SK-N-SH treated with all-trans-retinoic acid at 6 μM for 48 hours (cell line): ENCODE results near the gene ASAH2.

Source experiments
- ATAC-seq: fragments of 200-7000 bp; cut with Tn5 transposase; 3 replicates; pipeline ENCODE4 v1.9.1; 2020; ENCODE audit warnings: mild to moderate bottlenecking, moderate library complexity
- ARNTL ChIP-seq: fragments of 450-650 bp; formaldehyde crosslinking; IDR thresholded peaks from 2 replicates; pipeline ENCODE4 v1.5.0; 2020; ENCODE audit warnings: low read depth, mild to moderate bottlenecking, moderate library complexity, borderline replicate concordance
- CREB5 ChIP-seq: fragments of 250-450 bp; sonication (Bioruptor Pico); IDR thresholded peaks from 2 replicates; pipeline ENCODE4 v1.5.1; 2020; ENCODE audit warnings: low read depth, mild to moderate bottlenecking, moderate library complexity
- CSDC2 ChIP-seq: fragments of 250-450 bp; sonication (Bioruptor Pico); IDR thresholded peaks from 2 replicates; pipeline ENCODE4 v1.5.0; 2020; ENCODE audit warnings: mild to moderate bottlenecking, moderate library complexity
- ESRRG ChIP-seq: fragments of 250-450 bp; sonication (Bioruptor Pico); IDR thresholded peaks from 2 replicates; pipeline ENCODE4 v1.6.1; 2021; ENCODE audit warnings: mild to moderate bottlenecking
- GLIS3 ChIP-seq: fragments of 250-450 bp; sonication (Bioruptor Pico); IDR thresholded peaks from 2 replicates; pipeline ENCODE4 v1.5.0; 2020; ENCODE audit warnings: mild to moderate bottlenecking, moderate library complexity
- ISL1 ChIP-seq: fragments of 250-450 bp; sonication (Bioruptor Pico); IDR thresholded peaks from 2 replicates; pipeline ENCODE4 v2.1.2; 2022; ENCODE audit warnings: mild to moderate bottlenecking, moderate library complexity
- OSR1 ChIP-seq: fragments of 250-450 bp; sonication (Bioruptor Pico); IDR thresholded peaks from 2 replicates; pipeline ENCODE4 v1.8.0; 2022; ENCODE audit warnings: moderate library complexity, mild to moderate bottlenecking, inconsistent platforms
- PATZ1 ChIP-seq: fragments of 250-450 bp; sonication (Bioruptor Pico); IDR thresholded peaks from 2 replicates; pipeline ENCODE4 v1.8.0; 2020; ENCODE audit warnings: mild to moderate bottlenecking, moderate library complexity, borderline replicate concordance
- RARB ChIP-seq: fragments of 250-450 bp; sonication (Bioruptor Pico); IDR thresholded peaks from 2 replicates; pipeline ENCODE4 v1.8.0; 2021; ENCODE audit warnings: mild to moderate bottlenecking, moderate library complexity
- SNAI2 ChIP-seq: fragments of 250-450 bp; sonication (Bioruptor Pico); IDR thresholded peaks from 2 replicates; pipeline ENCODE4 v1.5.0; 2020; ENCODE audit warnings: mild to moderate bottlenecking, moderate library complexity
- TCF4 ChIP-seq: fragments of 250-450 bp; sonication (Bioruptor Pico); IDR thresholded peaks from 2 replicates; pipeline ENCODE4 v1.8.0; 2021; ENCODE audit warnings: mild to moderate bottlenecking, moderate library complexity, borderline replicate concordance
- TOX ChIP-seq: fragments of 250-450 bp; sonication (Bioruptor Pico); IDR thresholded peaks from 2 replicates; pipeline ENCODE4 v1.8.0; 2021; ENCODE audit warnings: mild to moderate bottlenecking, moderate library complexity, borderline replicate concordance
- ZC3H10 ChIP-seq: fragments of 250-450 bp; sonication (Bioruptor Pico); IDR thresholded peaks from 2 replicates; pipeline ENCODE4 v1.5.1; 2021; ENCODE audit warnings: mild to moderate bottlenecking, moderate library complexity
- ZFP3 ChIP-seq: fragments of 250-450 bp; sonication (Bioruptor Pico); IDR thresholded peaks from 2 replicates; pipeline ENCODE4 v1.5.0; 2020; ENCODE audit warnings: mild to moderate bottlenecking, moderate library complexity
- ZFP30 ChIP-seq: fragments of 450-650 bp; formaldehyde crosslinking; IDR thresholded peaks from 2 replicates; pipeline ENCODE4 v1.5.0; 2022; ENCODE audit warnings: mild to moderate bottlenecking, moderate library complexity
- ZNF565 ChIP-seq: fragments of 450-650 bp; formaldehyde crosslinking; conservative IDR thresholded peaks from 2 replicates; pipeline ENCODE4 v1.5.0; 2020; ENCODE audit warnings: low read depth, mild to moderate bottlenecking, moderate library complexity
- ZNF70 ChIP-seq: fragments of 450-650 bp; formaldehyde crosslinking; IDR thresholded peaks from 2 replicates; pipeline ENCODE4 v1.5.0; 2020; ENCODE audit warnings: mild to moderate bottlenecking, moderate library complexity
- ZNF8 ChIP-seq: fragments of 450-650 bp; formaldehyde crosslinking; IDR thresholded peaks from 2 replicates; pipeline ENCODE4 v1.5.0; 2020; ENCODE audit warnings: mild to moderate bottlenecking, moderate library complexity
- TF ChIP-seq, protein P1 (sequence below): fragments of 250-450 bp; sonication (Bioruptor Pico); IDR thresholded peaks from 2 replicates; pipeline ENCODE4 v1.5.1; 2021; ENCODE audit warnings: mild to moderate bottlenecking, moderate library complexity
- TF ChIP-seq, protein P2 (sequence below): fragments of 250-450 bp; sonication (Bioruptor Pico); IDR thresholded peaks from 2 replicates; pipeline ENCODE4 v1.5.0; 2020; ENCODE audit warnings: mild to moderate bottlenecking, moderate library complexity

ASAH2 gene

DNA sequence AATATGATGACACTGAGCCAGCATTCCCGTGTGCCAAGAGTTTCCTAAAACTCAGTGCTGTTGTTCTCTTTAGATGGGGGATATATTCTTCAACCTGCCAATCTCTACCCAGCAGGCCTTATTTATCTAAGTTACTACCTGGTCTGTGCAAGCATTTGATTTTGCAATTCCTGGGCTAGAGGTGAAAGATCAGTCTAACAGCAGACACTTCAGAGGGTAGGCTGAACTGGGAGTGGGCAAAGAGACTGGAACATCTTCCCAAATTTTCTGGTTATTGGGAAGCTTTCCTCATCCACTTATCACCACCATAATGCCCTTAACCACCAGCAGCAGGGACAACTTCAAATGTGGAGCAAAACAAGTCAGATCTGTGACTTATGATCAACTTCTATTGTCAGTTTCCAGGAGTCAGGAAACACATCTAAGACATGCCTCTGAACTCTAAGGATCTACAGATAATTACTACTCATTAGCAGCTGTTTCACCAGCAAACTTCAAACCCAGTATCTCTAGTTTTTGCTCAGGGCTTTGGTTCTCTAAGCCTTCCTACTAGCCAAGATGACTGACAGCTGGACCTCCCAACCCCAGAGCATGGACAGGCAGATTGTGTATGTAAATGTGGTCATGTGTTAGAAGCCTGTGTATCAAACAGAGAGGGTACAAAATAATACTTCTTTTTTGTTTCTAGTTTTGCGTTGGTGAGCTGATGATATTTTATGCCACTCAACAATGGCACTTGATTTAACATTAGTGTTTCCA is 1.0 kb downstream of the ASAH2 start:
- no peak for ATAC-seq
- TF ChIP-seq ZNF565 (CRISPR knock-in tag) (no peak), TOX (no peak), RARB (CRISPR knock-in tag) (no peak), ZFP3 (CRISPR knock-in tag) (no peak), ISL1 (CRISPR knock-in tag) (no peak), TCF4 (CRISPR knock-in tag) (no peak), ZC3H10 (CRISPR knock-in tag) (no peak), ARNTL (CRISPR knock-in tag) (no peak), SNAI2 (CRISPR knock-in tag) (no peak), OSR1 (CRISPR knock-in tag) (no peak), ESRRG (no peak), ZNF70 (CRISPR knock-in tag) (no peak), ZNF8 (CRISPR knock-in tag) (no peak)

GRCh38 chr10:50248598-50248997 is 2.7 kb downstream of the ASAH2 start:
- TF ChIP-seq ZNF70 (CRISPR knock-in tag) (no peak), ZFP3 (CRISPR knock-in tag) (no peak), CSDC2 (CRISPR knock-in tag) (no peak), SNAI2 (CRISPR knock-in tag) (no peak), PATZ1 (CRISPR knock-in tag) (no peak), ZFP30 (CRISPR knock-in tag) (no peak), ESRRG (no peak), CREB5 (CRISPR knock-in tag) (no peak), ISL1 (CRISPR knock-in tag) (no peak), TCF4 (CRISPR knock-in tag) (no peak), OSR1 (CRISPR knock-in tag) (no peak), ARNTL (CRISPR knock-in tag) (no peak), TOX (no peak)
- TF ChIP-seq, protein P1, sequence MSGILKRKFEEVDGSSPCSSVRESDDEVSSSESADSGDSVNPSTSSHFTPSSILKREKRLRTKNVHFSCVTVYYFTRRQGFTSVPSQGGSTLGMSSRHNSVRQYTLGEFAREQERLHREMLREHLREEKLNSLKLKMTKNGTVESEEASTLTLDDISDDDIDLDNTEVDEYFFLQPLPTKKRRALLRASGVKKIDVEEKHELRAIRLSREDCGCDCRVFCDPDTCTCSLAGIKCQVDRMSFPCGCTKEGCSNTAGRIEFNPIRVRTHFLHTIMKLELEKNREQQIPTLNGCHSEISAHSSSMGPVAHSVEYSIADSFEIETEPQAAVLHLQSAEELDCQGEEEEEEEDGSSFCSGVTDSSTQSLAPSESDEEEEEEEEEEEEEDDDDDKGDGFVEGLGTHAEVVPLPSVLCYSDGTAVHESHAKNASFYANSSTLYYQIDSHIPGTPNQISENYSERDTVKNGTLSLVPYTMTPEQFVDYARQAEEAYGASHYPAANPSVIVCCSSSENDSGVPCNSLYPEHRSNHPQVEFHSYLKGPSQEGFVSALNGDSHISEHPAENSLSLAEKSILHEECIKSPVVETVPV (CRISPR knock-in tag): no peak
- TF ChIP-seq, protein P2, sequence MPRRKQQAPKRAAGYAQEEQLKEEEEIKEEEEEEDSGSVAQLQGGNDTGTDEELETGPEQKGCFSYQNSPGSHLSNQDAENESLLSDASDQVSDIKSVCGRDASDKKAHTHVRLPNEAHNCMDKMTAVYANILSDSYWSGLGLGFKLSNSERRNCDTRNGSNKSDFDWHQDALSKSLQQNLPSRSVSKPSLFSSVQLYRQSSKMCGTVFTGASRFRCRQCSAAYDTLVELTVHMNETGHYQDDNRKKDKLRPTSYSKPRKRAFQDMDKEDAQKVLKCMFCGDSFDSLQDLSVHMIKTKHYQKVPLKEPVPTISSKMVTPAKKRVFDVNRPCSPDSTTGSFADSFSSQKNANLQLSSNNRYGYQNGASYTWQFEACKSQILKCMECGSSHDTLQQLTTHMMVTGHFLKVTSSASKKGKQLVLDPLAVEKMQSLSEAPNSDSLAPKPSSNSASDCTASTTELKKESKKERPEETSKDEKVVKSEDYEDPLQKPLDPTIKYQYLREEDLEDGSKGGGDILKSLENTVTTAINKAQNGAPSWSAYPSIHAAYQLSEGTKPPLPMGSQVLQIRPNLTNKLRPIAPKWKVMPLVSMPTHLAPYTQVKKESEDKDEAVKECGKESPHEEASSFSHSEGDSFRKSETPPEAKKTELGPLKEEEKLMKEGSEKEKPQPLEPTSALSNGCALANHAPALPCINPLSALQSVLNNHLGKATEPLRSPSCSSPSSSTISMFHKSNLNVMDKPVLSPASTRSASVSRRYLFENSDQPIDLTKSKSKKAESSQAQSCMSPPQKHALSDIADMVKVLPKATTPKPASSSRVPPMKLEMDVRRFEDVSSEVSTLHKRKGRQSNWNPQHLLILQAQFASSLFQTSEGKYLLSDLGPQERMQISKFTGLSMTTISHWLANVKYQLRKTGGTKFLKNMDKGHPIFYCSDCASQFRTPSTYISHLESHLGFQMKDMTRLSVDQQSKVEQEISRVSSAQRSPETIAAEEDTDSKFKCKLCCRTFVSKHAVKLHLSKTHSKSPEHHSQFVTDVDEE: no peak
- no peak for ATAC-seq

GRCh38 chr10:50248062-50248461 is 3.3 kb downstream of the ASAH2 start:
- no peak for ATAC-seq
- TF ChIP-seq, protein P2: no peak
- TF ChIP-seq TOX: no peak
- TF ChIP-seq RARB (CRISPR knock-in tag): no peak
- TF ChIP-seq PATZ1 (CRISPR knock-in tag): no peak
- no peak for TF ChIP-seq ZFP3 (CRISPR knock-in tag)
- TF ChIP-seq GLIS3 (CRISPR knock-in tag): no peak
- TF ChIP-seq ISL1 (CRISPR knock-in tag): no peak
- TF ChIP-seq SNAI2 (CRISPR knock-in tag): no peak
- no peak for TF ChIP-seq ZNF70 (CRISPR knock-in tag)
- TF ChIP-seq ZFP30 (CRISPR knock-in tag): no peak
- no peak for TF ChIP-seq ARNTL (CRISPR knock-in tag)
- TF ChIP-seq ZNF8 (CRISPR knock-in tag): no peak
- TF ChIP-seq, protein P1 (CRISPR knock-in tag): no peak
